Upper lobe of left lung (tissue), 4 donors: ENCODE results near the gene SLC1A5.

Source experiments
- EP300 ChIP-seq, 4 donors: sonication (generic); formaldehyde crosslinking; IDR thresholded peaks; one replicate each; pipeline ENCODE4 v1.5.1; 2017; ENCODE audit warnings: antibody characterized with exemption in 4 of 4, control low read depth in 2 of 4
- POLR2A ChIP-seq, 4 donors: fragments of 450-650 bp; IDR thresholded peaks; one replicate each; pipeline ENCODE4 v1.5.1; 2016 to 2017; ENCODE audit warnings: antibody characterized with exemption in 4 of 4, mild to moderate bottlenecking in 2 of 4
- POLR2AphosphoS5 ChIP-seq, 2 donors: sonication (generic); formaldehyde crosslinking; IDR thresholded peaks; one replicate each; pipeline ENCODE4 v1.5.1; 2017; ENCODE audit warnings: antibody characterized with exemption in 2 of 2
- TF ChIP-seq, protein P1 (sequence below), 6 experiments: fragments of 450-650 bp in 4 of 6; fragments of 200-600 bp in 2 of 6; sonication (generic) in 2 of 6; IDR thresholded peaks; one replicate each; pipeline ENCODE4 v1.5.1; 2016 to 2019; ENCODE audit warnings: antibody characterized with exemption in 6 of 6

DNA sequence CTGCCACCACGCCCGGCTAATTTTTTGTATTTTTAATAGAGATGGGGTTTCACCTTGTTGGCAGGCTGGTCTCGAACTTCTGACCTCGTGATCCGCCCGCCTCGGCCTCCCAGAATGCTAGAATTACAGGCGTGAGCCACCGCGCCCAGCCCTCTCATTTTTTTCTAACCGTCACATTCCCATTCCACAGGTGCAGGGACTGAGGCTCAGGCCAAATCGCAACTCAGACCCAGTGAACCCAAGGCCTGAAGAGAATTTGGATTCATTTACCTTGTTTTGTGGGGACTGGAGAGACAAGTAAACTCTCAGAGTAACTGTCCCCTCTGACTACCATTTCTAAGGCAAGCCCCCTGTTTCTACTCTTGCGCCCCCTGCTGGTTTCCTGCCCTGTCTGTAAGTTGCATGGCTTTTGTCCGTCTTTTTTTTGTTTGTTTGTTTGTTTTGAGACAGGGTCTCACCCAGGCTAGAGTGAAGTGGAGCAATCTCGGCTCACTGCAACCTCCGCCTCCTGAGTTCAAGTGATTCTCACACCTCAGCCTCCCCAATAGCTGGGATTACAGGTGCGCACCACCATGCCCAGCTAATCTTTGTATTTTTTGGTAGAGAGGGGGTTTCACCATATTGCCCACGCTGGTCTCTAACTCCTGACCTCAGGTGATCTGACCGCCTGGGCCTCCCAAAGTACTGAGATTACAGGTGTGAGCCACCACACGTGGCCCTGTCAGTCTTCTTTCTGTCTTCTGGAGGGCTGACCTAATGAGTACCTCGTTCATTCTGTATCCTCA lies 39.9 kb downstream of the SLC1A5 start:
- TF ChIP-seq, protein P1, sequence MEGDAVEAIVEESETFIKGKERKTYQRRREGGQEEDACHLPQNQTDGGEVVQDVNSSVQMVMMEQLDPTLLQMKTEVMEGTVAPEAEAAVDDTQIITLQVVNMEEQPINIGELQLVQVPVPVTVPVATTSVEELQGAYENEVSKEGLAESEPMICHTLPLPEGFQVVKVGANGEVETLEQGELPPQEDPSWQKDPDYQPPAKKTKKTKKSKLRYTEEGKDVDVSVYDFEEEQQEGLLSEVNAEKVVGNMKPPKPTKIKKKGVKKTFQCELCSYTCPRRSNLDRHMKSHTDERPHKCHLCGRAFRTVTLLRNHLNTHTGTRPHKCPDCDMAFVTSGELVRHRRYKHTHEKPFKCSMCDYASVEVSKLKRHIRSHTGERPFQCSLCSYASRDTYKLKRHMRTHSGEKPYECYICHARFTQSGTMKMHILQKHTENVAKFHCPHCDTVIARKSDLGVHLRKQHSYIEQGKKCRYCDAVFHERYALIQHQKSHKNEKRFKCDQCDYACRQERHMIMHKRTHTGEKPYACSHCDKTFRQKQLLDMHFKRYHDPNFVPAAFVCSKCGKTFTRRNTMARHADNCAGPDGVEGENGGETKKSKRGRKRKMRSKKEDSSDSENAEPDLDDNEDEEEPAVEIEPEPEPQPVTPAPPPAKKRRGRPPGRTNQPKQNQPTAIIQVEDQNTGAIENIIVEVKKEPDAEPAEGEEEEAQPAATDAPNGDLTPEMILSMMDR (IDR thresholded peaks at IDR 0.05), result peak; percentile 38 to 77 (median 57)
- TF ChIP-seq POLR2A (IDR thresholded peaks at IDR 0.05) (no peak), EP300 (IDR thresholded peaks at IDR 0.05) (no peak), POLR2AphosphoS5 (IDR thresholded peaks at IDR 0.05) (no peak)
